Erythroblast (primary cell): Measurements from ENCODE around the gene GARS1.

Experiments
- DNase-seq, 2 experiments: peaks; one replicate each; lab custom pipeline; 2025; lab: John Stamatoyannopoulos, UW
- GATA1 ChIP-seq: IDR thresholded peaks from 2 replicates; pipeline ENCODE4 v1.6.1; 2011; ENCODE audit warnings: low read depth, mild to moderate bottlenecking, control low read depth, low read length, moderate library complexity
- POLR2A ChIP-seq: IDR thresholded peaks from 2 replicates; pipeline ENCODE4 v1.6.1; 2011; ENCODE audit warnings: mild to moderate bottlenecking, low read length

GARS1 gene

DNA sequence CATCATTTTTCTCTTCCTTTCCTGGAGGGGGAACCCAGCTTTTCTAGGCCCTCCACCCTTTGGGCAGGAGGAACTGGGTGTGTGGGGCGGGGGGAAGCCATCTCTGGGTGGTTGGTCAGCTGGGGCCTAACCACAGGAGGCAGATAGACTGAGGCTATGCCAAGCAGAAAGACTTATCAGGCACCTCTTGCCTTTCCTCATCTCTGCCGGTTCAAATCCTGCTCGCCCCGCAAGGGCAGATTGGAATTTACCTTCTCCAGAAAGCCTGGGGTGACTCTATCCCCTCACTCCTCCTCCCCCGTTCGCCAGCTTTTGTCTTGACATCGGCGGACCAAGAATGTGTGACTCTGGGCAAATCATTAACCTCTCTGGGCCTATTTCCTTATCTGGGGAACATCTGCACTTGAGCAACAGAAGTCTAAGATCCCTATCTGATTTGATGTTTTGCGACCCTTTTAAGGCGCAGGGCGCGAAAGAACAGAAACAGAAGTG is 584 bp upstream of the GARS1 start:
- peak in 1 of 2 experiments; percentile 80 for DNase-seq
- no peak for TF ChIP-seq GATA1
- no peak for TF ChIP-seq POLR2A

GRCh38 chr7:30595436-30596013 is 847 bp downstream of the GARS1 start:
- DNase-seq: peak; percentile 52 to 73
- no peak for TF ChIP-seq POLR2A
- no peak for TF ChIP-seq GATA1

DNA sequence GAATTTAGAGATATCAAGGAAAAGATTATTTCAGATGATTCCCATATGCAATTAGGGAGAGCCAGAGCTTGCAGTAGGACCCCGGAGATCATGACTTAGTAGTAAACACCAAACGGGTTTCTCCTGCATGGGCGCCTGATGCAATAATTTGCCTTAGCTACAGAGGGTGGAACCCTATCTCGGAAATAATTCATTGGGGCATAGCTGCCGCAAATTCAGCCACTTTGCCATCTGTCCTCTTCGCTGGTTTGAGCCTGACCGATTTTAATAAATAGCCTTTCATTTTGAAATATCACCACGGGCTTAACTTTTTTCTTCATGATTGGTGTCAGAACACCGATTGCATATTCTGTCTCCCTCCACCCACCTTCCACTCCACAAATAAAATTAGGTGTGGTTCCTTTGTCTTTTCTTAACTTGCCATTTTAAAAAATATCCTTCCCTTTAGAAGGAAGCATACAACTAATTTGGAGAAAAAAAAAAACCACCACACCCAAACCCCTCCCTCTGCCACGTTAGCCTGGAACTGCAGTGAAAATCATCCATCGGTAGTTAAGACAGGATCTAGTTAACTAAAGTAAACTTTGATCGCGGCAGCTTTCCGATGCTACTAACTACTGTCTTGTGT is 1.4 kb downstream of the GARS1 start:
- TF ChIP-seq POLR2A: peak; percentile 34
- TF ChIP-seq GATA1: no peak
- peak; percentile 72 to 83 for DNase-seq

GRCh38 chr7:30596721-30597120 is 2.0 kb downstream of the GARS1 start:
- no peak for DNase-seq
- TF ChIP-seq GATA1 (no peak), POLR2A (no peak)

DNA sequence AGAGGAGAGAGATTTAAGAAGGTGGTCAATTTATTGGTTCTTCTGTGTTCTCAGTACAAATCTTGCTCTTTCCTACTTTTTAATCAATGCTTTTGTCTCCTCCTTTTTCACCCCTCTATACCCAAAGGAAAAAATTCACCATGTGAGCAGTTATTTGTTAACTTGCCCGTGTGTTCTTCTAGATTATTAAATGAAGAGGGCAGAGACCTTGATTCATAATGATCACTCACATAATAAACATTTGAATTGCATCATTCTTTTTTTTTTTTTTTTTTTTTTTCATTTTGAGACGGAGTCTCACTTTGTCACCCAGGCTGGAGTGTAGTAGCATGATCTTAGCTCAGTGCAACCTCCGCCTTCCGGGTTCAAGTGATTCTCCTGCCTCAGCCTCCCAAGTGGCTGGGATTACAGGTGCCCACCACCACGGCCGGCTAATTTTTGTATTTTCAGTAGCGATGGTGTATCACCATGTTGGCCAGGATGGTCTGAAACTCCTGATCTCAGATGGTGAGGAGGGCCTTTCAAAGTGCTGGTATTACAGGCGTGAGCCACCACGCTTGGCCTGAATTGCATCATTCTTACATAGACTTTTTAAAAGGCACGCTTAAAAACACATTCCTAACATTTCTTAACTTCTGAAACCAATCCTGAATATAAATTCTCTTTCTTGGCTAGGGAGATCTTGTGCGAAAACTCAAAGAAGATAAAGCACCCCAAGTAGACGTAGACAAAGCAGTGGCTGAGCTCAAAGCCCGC is 3.6 kb downstream of the GARS1 start:
- TF ChIP-seq GATA1: no peak
- TF ChIP-seq POLR2A: no peak
- DNase-seq: peak in 1 of 2 experiments; percentile 31

GRCh38 chr7:30604901-30605300 is 10.2 kb downstream of the GARS1 start:
- DNase-seq: no peak
- no peak for TF ChIP-seq POLR2A
- TF ChIP-seq GATA1: no peak

DNA sequence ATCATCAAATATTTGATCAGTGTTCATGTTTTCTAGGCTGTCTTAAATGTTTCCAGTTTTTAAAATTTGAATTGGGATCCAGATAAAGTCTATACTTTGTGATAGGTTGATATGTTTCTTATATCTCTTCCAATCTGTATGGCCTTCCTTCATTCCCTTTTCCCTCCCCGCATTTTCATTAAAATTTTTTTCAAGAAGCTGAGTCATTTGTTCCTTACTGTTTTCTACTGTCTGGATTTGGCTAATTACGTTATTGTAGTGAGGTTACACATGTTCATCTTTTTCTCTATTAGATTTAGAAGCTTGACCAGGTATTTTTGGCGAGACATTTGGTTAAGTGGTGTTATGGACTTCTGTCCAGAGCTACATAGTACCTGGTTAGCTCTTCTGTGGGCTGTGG is 11.2 kb downstream of the GARS1 start:
- TF ChIP-seq POLR2A (no peak), GATA1 (no peak)
- no peak for DNase-seq

DNA sequence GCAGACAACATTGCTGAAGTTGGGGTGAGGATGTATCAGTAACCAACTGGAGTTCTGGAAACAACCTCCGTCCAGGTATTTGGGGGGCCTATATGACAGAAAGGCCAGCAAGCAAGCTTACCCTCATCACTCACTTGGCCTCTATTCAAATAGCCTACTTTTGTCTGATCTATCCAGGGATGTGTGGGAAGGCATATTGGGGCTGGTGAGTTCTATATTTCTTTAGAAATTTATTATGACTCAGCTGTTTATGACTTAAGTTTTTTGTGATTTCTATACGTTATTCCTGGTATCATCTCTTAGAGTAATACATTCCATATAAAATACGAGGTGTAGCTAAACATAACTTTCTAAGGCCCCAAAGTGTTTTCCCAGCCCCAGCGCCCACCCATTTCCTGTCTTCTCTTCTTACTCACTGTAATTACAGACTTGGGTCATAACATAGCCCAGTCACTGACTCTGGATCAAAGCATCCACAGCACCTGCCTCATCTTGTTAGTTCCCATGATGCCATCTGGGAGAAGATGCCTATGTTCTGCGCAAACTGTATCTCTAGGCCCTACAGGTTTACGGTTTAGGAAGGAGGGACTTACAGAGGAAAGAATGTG is 18.1 kb downstream of the GARS1 start:
- TF ChIP-seq GATA1 (no peak), POLR2A (no peak)
- no peak for DNase-seq

DNA sequence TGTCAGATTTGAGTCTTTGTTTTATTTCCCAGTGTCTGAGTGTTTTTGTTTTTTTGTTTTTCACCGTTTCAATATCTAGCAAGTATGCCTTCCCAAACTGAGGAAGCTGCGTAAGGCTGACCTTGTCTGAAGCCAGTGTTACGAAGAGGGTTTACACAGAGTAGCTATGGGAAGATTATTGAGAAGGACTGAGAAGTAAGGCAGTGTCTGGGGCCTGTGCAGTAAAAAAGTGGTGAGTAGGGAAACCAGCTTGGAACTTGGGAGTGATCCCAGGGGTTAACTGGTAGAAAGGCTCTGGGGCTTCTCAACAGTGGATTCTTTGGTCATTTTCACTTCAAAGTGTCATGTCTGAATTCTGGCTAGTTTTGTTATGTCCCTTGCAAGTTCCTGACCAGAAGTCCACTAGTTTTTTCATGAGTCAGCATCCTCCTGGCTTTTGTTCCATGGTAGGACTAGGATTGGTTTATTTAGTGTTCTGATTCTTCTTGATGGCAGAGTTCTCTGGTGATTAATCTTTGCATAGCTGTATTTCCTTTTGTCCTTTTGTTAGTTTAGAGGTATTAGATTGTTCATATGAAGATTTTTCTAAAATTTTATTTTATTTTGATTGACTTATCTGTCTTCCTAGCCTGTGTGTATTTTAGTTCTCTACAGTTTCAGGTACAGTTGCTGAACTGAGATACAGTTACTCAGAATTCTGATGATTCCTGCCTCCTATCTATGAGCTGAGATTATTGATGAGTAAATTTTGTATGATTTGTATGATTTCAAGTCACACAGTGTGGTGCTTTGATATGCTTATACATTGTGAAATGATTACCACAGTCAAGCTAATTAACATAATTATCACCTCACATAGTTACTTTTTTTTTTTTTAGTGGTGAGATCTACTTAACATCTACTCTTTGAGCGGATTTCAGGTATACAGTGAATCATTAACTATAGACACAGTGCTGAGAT is 19.0 kb downstream of the GARS1 start:
- no peak for DNase-seq

DNA sequence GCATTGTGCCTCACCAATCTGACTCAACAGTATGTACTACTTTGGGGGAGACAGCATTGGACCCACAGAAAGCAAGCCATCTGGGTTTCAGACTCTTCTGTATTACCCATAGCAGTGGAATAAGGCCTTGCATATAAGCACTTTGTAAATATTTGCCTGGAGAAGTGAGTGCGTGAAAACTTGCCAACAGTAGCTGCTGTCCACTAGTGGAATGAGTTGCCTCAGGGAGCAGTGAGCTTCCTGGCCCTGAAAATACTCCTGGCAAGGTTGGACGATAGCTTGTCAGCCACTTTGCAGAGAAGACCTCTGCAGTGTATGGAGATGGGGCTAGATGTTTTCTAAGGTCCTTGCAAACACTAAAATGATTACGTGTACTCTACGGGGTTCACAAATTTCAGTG is 21.6 kb downstream of the GARS1 start:
- TF ChIP-seq POLR2A (no peak), GATA1 (no peak)
- DNase-seq: no peak

More for the DNA sequence above, 19.0 kb downstream of the GARS1 start:
- no peak for TF ChIP-seq POLR2A

DNA sequence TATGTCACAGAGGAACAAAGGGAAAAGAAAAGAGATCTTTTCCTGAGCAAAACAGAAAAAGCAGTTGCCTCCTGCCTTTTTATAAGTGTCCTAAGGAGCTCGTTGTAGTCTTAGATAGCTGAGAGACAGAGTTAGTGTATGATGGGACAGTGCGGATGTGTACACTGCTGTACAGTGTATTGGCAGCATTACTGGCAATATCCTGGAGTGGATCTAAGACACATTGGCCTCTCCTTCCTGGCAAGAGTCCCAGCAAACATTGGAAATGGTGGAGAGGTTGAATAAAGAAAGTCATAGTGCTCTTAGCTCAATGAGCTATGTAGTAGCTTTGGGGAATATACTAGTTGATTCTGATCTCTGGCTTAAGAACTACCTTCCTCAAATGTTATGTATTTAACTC is 22.7 kb downstream of the GARS1 start:
- DNase-seq: no peak
- TF ChIP-seq POLR2A (no peak), GATA1 (no peak)

DNA sequence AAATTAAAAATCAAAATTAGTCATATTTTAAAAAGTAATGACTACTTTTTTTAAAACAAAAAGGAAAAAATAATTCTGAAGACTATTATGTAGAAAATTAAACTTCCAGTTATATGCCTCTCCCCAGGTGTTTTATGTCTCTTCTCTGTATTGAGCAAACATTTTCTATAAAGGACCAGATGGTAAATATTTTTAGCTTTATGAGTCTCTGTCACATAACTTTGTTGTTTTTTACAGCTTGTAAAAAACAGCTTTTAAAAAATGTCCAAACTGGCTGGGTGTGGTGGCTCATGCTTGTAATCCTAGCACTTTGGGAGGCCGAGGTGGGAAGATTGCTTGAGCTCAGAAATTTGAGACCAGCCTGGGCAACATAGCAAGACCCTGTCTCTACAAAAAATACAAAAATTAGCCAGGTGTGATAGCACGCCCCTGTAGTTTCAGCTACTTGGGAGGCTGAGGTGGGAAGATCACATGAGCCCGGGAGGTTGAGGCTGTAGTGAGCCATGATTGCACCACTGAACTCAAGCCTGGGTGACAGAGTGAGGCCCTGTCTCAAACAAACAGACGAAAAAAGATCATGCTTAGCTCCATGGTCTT is 23.5 kb downstream of the GARS1 start:
- no peak for DNase-seq
- TF ChIP-seq POLR2A (no peak), GATA1 (no peak)
